H1 (cell line): ENCODE data around the gene PRSS38. TPM values are rescaled to one million over a fixed set of nuclear protein-coding genes. Genes with fewer than 3 reads are reported as not detected.

ENCODE experiments used
- ASH2L ChIP-seq: fragments of 200-600, 300-600 bp; sonication (generic); IDR thresholded peaks from one replicate; pipeline ENCODE4 v1.7.1; 2017; ENCODE audit warnings: low read length
- ATF3 ChIP-seq: IDR thresholded peaks from 2 replicates; pipeline ENCODE4 v1.6.1; 2011; ENCODE audit warnings: low read depth, mild to moderate bottlenecking, low read length; ENCODE audit not compliant: insufficient read depth
- BACH1 ChIP-seq: IDR thresholded peaks from 2 replicates; pipeline ENCODE4 v1.6.1; 2012; ENCODE audit warnings: low read length, improper control_type of control experiment
- BCL11A ChIP-seq, 2 experiments: IDR thresholded peaks; one replicate each; pipeline ENCODE4 v1.6.1; 2011; ENCODE audit warnings: low read depth in 2 of 2, low read length in 2 of 2, mild to moderate bottlenecking in 2 of 2
- CBX8 ChIP-seq: fragments of 300-800, 300-1000 bp; sonication (generic); IDR thresholded peaks from 2 replicates; pipeline ENCODE4 v1.7.1; 2016; ENCODE audit warnings: low read depth, low read length, borderline replicate concordance
- CHD2 ChIP-seq: IDR thresholded peaks from 2 replicates; pipeline ENCODE4 v1.6.1; 2012; ENCODE audit warnings: low read length, improper control_type of control experiment
- EP300 ChIP-seq, 2 experiments: IDR thresholded peaks; 1 replicate in 1 of 2; 2 replicates in 1 of 2; pipeline ENCODE4 v1.6.1; 2011 to 2012; ENCODE audit warnings: low read depth in 2 of 2, low read length in 2 of 2, mild to moderate bottlenecking in 2 of 2, borderline replicate concordance in 1 of 2, inconsistent platforms in 1 of 2, moderate library complexity in 1 of 2
- HDAC2 ChIP-seq, 2 experiments: fragments of 300-600 bp in 1 of 2; sonication (generic) in 1 of 2; IDR thresholded peaks; 2 replicates each; pipeline ENCODE4 v1.6.1; 2011 to 2012; ENCODE audit warnings: low read depth in 2 of 2, low read length in 2 of 2, mild to moderate bottlenecking in 2 of 2, moderate library complexity in 2 of 2, borderline replicate concordance in 1 of 2, inconsistent platforms in 1 of 2
- JUN ChIP-seq: IDR thresholded peaks from 2 replicates; pipeline ENCODE4 v1.6.1; 2011; ENCODE audit warnings: low read depth, mild to moderate bottlenecking, improper control_type of control experiment, low read length
- MAFK ChIP-seq: IDR thresholded peaks from 2 replicates; pipeline ENCODE4 v1.6.1; 2012; ENCODE audit warnings: low read depth, mild to moderate bottlenecking, improper control_type of control experiment, low read length
- MAX ChIP-seq: IDR thresholded peaks from 2 replicates; pipeline ENCODE4 v1.6.1; 2012; ENCODE audit warnings: inconsistent platforms
- PHF8 ChIP-seq: fragments of 200-600 bp; sonication (generic); conservative IDR thresholded peaks from 2 replicates; pipeline ENCODE4 v1.7.1; 2012; ENCODE audit warnings: low read depth, mild to moderate bottlenecking, inconsistent platforms, low read length, moderate library complexity
- POU5F1 ChIP-seq: IDR thresholded peaks from 2 replicates; pipeline ENCODE4 v1.6.1; 2011; ENCODE audit warnings: low read depth, mild to moderate bottlenecking, low read length, moderate library complexity
- RBBP5 ChIP-seq: IDR thresholded peaks from 2 replicates; pipeline ENCODE4 v1.7.1; 2012; ENCODE audit warnings: low read depth, mild to moderate bottlenecking, inconsistent platforms, low read length, moderate library complexity, borderline replicate concordance
- RFX5 ChIP-seq: IDR thresholded peaks from 2 replicates; pipeline ENCODE4 v1.6.1; 2011; ENCODE audit warnings: low read depth, low read length, improper control_type of control experiment, borderline replicate concordance
- SIN3A ChIP-seq, 2 experiments: IDR thresholded peaks in 1 of 2; conservative IDR thresholded peaks in 1 of 2; 2 replicates each; pipeline ENCODE4 v1.6.1; 2011 to 2012; ENCODE audit warnings: low read length in 2 of 2, improper control_type of control experiment in 1 of 2, low read depth in 1 of 2, mild to moderate bottlenecking in 1 of 2
- SIRT6 ChIP-seq: IDR thresholded peaks from one replicate; pipeline ENCODE4 v1.7.1; 2012; ENCODE audit warnings: low read length, inconsistent platforms
- SP4 ChIP-seq: IDR thresholded peaks from 2 replicates; pipeline ENCODE4 v1.6.1; 2012; ENCODE audit warnings: low read length, inconsistent platforms
- TAF7 ChIP-seq: optimal IDR thresholded peaks from 2 replicates; pipeline ENCODE3; 2011; ENCODE audit warnings: low read depth, mild to moderate bottlenecking, inconsistent platforms, low read length, moderate library complexity, borderline replicate concordance
- TBP ChIP-seq: IDR thresholded peaks from 2 replicates; pipeline ENCODE4 v1.6.1; 2011; ENCODE audit warnings: low read depth, low read length, improper control_type of control experiment
- TCF12 ChIP-seq: IDR thresholded peaks from 2 replicates; pipeline ENCODE4 v1.6.1; 2011; ENCODE audit warnings: low read depth, mild to moderate bottlenecking, low read length
- polyA plus RNA-seq, 7 experiments: library from polyadenylated mRNA; depleted of rRNA in 3 of 7; stranded (reverse) in 5 of 7; unstranded in 2 of 7; fragments of >200 nt in 5 of 7; fragments of 200-250 nt in 2 of 7; gene quantifications; 1 replicate in 5 of 7; 2 replicates in 1 of 7; 4 replicates in 1 of 7; pipeline versions ENCODE4 v1.2.1 to v1.2.3, GENCODE V29; 2011 to 2013; ENCODE audit warnings: missing spikeins in 2 of 7, mixed read lengths in 2 of 7
- total RNA-seq: library from RNA; stranded (reverse); fragmentation: NEBNext Ultra II Directional; extraction: Animal tissue kit (Norgen Biotek cat#: 25700); gene quantifications from 2 replicates; pipeline ENCODE4 v1.2.1, GENCODE V29; 2021
- TF ChIP-seq, protein P1 (sequence below): IDR thresholded peaks from 2 replicates; pipeline ENCODE4 v1.6.1; 2011; ENCODE audit warnings: low read length, improper control_type of control experiment

Gene PRSS38
- total and polyA plus RNA-seq, 2 of the 8 experiments (the other 6 are each of a cell fraction or from before 2014, with no cell fraction given) = not detected

- no peak for TF ChIP-seq PHF8
- TF ChIP-seq SP4 = no peak
- no peak for TF ChIP-seq BACH1
- no peak for TF ChIP-seq SIRT6
- no peak for TF ChIP-seq RBBP5
- TF ChIP-seq POU5F1 = no peak
- TF ChIP-seq TBP = no peak
- peak; percentile 79 for TF ChIP-seq MAX
- TF ChIP-seq HDAC2 (IDR thresholded peaks at IDR 0.05; ENCODE audit: borderline replicate concordance in 1 of 2, low read depth in 2 of 2, low read length in 2 of 2) = 0 out of 4 replicates have a peak, but pooled peaks of 1 of the 2 experiments have one; percentile 72
- TF ChIP-seq ASH2L = no peak
- TF ChIP-seq EP300 (IDR thresholded peaks at IDR 0.05; ENCODE audit: borderline replicate concordance in 1 of 2, low read depth in 2 of 2, low read length in 2 of 2) = no peak
- TF ChIP-seq, protein P1, sequence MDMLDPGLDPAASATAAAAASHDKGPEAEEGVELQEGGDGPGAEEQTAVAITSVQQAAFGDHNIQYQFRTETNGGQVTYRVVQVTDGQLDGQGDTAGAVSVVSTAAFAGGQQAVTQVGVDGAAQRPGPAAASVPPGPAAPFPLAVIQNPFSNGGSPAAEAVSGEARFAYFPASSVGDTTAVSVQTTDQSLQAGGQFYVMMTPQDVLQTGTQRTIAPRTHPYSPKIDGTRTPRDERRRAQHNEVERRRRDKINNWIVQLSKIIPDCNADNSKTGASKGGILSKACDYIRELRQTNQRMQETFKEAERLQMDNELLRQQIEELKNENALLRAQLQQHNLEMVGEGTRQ = no peak
- TF ChIP-seq SIN3A (conservative IDR thresholded peaks at IDR 0.05 in 1 of 2, IDR thresholded peaks at IDR 0.05 in 1 of 2; ENCODE audit: low read depth in 1 of 2, low read length in 2 of 2) = no peak
- TF ChIP-seq CHD2 = no peak
- no peak for TF ChIP-seq BCL11A (IDR thresholded peaks at IDR 0.05; ENCODE audit: low read depth in 2 of 2, low read length in 2 of 2)
- TF ChIP-seq CBX8 = no peak
- no peak for TF ChIP-seq ATF3
- no peak for TF ChIP-seq RFX5
- no peak for TF ChIP-seq TCF12
- TF ChIP-seq TAF7 = no peak
- no peak for TF ChIP-seq MAFK
- TF ChIP-seq JUN = no peak
These were observed 23.0 kb upstream of the PRSS38 start (continued) for GRCh38 chr1:227792216-227793078.
